ENCODE data around the gene SLC16A8. TPM values are rescaled to one million over a fixed set of nuclear protein-coding genes. Genes with fewer than 3 reads are reported as not detected.

SLC16A8 gene
- total RNA-seq, 1 donor from 2014 or later, result 3.1 TPM

DNA sequence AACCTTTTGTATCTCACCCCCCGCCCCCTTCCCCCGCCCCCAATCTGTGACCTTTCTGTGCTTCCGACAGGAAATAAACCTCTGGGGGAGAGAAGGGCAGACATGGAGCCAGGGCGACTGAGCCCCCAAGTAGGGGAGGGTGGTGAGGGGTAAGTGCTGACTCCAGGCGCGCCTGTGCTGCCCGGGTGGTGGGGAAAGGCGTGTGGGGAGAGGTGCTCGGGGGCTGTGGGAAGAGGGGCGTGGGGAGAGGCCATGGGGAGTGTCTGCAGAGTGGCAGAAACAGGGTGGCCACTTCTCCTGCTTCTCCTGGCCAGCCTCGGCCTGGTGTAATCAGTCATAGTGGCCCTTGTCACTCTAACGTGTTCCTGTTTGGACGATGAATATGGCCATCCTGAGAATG, 8.0 kb downstream of the SLC16A8 start:
- H3K27ac ChIP-seq, result no peak overlapping the region
- H3K27ac Mint-ChIP-seq, result no peak overlapping the region
- TF ChIP-seq EZH2 (IDR thresholded peaks at IDR 0.05), result no peak
- TF ChIP-seq EZH2phosphoT487 (IDR thresholded peaks at IDR 0.05), result no peak
- TF ChIP-seq, protein P1, sequence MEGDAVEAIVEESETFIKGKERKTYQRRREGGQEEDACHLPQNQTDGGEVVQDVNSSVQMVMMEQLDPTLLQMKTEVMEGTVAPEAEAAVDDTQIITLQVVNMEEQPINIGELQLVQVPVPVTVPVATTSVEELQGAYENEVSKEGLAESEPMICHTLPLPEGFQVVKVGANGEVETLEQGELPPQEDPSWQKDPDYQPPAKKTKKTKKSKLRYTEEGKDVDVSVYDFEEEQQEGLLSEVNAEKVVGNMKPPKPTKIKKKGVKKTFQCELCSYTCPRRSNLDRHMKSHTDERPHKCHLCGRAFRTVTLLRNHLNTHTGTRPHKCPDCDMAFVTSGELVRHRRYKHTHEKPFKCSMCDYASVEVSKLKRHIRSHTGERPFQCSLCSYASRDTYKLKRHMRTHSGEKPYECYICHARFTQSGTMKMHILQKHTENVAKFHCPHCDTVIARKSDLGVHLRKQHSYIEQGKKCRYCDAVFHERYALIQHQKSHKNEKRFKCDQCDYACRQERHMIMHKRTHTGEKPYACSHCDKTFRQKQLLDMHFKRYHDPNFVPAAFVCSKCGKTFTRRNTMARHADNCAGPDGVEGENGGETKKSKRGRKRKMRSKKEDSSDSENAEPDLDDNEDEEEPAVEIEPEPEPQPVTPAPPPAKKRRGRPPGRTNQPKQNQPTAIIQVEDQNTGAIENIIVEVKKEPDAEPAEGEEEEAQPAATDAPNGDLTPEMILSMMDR (IDR thresholded peaks at IDR 0.05), result no peak
- no peaks in the 10 kb centered on the region for H3K36me3 ChIP-seq
- H3K4me1 ChIP-seq, result peaks cover 4% of the 10 kb centered on the region
- no peak overlapping the region for H3K4me3 ChIP-seq
- no peak overlapping the region for H2AFZ ChIP-seq (replicated peaks)
- no peak overlapping the region for H3K4me3 Mint-ChIP-seq
- H3K4me2 ChIP-seq, result no peak overlapping the region
- peaks cover 12% of the 10 kb centered on the region for H3K27me3 Mint-ChIP-seq (ENCODE audit: insufficient read depth, low read depth)
- H3K27me3 ChIP-seq, result peaks cover 10% of the 10 kb centered on the region
- no peaks in the 10 kb centered on the region for H4K20me1 ChIP-seq (ENCODE audit: low read depth)
- no peaks in the 10 kb centered on the region for H3K9me3 Mint-ChIP-seq
- H3K4me1 Mint-ChIP-seq, result peaks cover 19% of the 10 kb centered on the region
- H3K9ac ChIP-seq, result no peak overlapping the region
- no peaks in the 10 kb centered on the region for H3K9me3 ChIP-seq (ENCODE audit: low read depth)
- H3F3A ChIP-seq (ENCODE audit: low read depth), result peaks cover 12% of the 10 kb centered on the region
- H3K36me3 Mint-ChIP-seq, result no peaks in the 10 kb centered on the region
- no peak for DNase-seq (ENCODE audit: low spot score)
- H3K79me2 ChIP-seq (ENCODE audit: low read depth), result no peaks in the 10 kb centered on the region

DNA sequence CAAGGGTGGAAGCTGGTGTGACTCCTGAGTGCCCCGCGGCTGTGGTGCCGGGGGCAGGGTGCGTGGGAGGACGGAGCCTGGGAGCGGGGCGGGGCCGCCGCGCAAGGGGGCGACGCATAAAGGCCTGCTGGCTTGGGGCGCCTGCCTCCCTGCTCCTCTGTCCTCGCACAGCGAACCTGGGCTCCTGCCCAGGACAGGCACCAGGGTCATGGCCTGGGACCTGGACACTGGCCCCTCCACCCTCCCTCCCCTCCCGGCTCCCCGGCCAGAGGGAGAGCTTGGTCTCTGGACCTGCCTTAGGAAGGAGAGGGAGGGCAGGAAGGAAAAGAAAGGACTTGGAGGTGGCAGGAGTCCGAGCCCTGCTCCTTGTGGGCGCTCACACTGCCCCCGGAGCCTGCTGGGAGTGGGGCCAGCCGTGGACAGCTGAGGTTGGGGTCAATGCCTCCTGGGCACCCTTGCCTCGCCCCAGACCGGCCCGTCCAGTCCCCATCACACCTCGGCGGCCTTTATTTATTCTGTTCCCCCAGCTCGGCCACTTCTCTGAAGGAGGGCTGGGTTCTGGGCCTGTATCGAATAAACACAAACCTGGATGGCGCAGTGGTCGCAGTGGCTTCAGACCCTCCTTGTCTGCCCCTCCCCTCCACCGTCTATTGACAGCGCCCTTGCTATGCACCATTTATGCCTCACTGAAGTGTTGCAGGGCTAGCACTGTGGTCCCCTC, 8.7 kb downstream of the SLC16A8 start:
- Mint-ChIP-seq H3K4me3 (no peak overlapping the region), H3K9me3 (no peaks in the 10 kb centered on the region), H3K27me3 (ENCODE audit: insufficient read depth, low read depth) (peaks cover 12% of the 10 kb centered on the region), H3K36me3 (no peaks in the 10 kb centered on the region), H3K27ac (no peak overlapping the region), H3K4me1 (peaks cover 24% of the 10 kb centered on the region)
- no peaks in the 10 kb centered on the region for H3K9me3 ChIP-seq (ENCODE audit: low read depth)
- H3K4me1 ChIP-seq, result peaks cover 4% of the 10 kb centered on the region
- H3K36me3 ChIP-seq, result no peaks in the 10 kb centered on the region
- peaks cover 6% of the 10 kb centered on the region for H3F3A ChIP-seq (ENCODE audit: low read depth)
- H3K79me2 ChIP-seq (ENCODE audit: low read depth), result no peaks in the 10 kb centered on the region
- TF ChIP-seq EZH2phosphoT487 (IDR thresholded peaks at IDR 0.05), result no peak
- TF ChIP-seq EZH2 (IDR thresholded peaks at IDR 0.05), result no peak
- TF ChIP-seq, protein P1 (IDR thresholded peaks at IDR 0.05), result no peak
- H4K20me1 ChIP-seq (ENCODE audit: low read depth), result no peaks in the 10 kb centered on the region
- DNase-seq (ENCODE audit: low spot score), result no peak
- H3K27me3 ChIP-seq, result peaks cover 3% of the 10 kb centered on the region
- no peak overlapping the region for H3K4me2 ChIP-seq
- H3K9ac ChIP-seq, result no peak overlapping the region
- no peak overlapping the region for H3K27ac ChIP-seq
- no peak overlapping the region for H3K4me3 ChIP-seq
- no peak overlapping the region for H2AFZ ChIP-seq (replicated peaks)

DNA sequence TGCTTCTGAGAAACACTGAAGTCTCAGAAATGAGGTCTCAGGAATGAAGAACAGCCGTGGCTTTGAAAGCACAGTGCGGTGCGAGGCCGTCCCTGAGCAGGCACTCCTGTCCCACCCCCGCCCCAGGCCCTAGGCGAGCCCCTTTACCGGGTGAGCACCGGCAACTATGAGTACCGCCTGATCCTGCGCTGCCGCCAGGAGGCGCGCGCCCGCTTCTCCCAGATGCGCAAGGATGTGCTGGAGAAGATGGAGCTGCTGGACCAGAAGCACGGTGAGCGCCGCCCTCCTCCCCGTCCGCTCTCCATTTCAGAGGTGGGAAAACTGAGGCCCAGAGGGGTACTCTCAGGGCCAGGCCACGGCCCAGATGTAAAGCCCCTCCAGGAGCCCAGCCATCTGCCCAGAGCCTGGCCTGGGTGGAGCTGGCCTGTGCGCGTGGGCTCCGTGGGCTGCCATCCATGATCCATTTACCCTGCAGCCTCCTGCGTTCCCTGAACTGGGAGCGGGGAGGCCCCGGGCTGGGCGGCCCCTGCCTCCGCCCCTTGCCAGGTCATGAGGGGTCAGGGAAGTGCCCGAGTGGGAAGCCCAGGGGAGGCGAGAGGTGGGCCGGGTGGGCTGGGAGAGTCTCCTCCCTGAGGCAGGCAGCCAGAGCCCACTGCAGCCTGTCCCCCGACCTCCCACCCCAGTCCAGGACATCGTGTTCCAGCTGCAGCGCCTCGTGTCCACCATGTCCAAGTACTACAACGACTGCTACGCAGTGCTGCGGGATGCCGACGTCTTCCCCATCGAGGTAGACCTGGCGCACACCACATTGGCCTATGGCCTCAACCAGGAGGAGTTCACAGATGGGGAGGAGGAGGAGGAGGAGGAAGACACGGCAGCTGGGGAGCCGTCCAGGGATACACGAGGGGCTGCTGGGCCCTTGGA, 9.5 kb downstream of the SLC16A8 start:
- peak; percentile 67 for DNase-seq (ENCODE audit: low spot score)
- Mint-ChIP-seq H3K27me3 (ENCODE audit: insufficient read depth, low read depth) (peaks cover 6% of the 10 kb centered on the region), H3K36me3 (no peaks in the 10 kb centered on the region), H3K4me1 (peaks cover 33% of the 10 kb centered on the region), H3K27ac (peak overlapping the region; percentile 88), H3K4me3 (no peak overlapping the region), H3K9me3 (no peaks in the 10 kb centered on the region)
- Histone ChIP-seq H3F3A (ENCODE audit: low read depth) (no peaks in the 10 kb centered on the region), H4K20me1 (ENCODE audit: low read depth) (no peaks in the 10 kb centered on the region), H3K27ac (no peak overlapping the region), H3K4me3 (no peak overlapping the region), H3K27me3 (no peaks in the 10 kb centered on the region), H3K79me2 (ENCODE audit: low read depth) (no peaks in the 10 kb centered on the region), H3K36me3 (no peaks in the 10 kb centered on the region), H2AFZ (replicated peaks) (no peak overlapping the region), H3K9me3 (ENCODE audit: low read depth) (no peaks in the 10 kb centered on the region), H3K4me1 (peaks cover 4% of the 10 kb centered on the region), H3K9ac (no peak overlapping the region), H3K4me2 (no peak overlapping the region)
- TF ChIP-seq, protein P1 (IDR thresholded peaks at IDR 0.05), result peak; percentile 59
- no peak for TF ChIP-seq EZH2 (IDR thresholded peaks at IDR 0.05)
